BE2C (cell line): ENCODE data around the gene PRPF6.
A peak's percentile ranks its signal among the peaks of the same experiment; 100 is the strongest.

Source experiments
- DNase-seq: peaks from one replicate; pipeline ENCODE4 v3.0.0-alpha.2; 2020
- H3K27me3 ChIP-seq: fragments of 250-450 bp; sonication (Bioruptor Pico); 2 replicates; pipeline ENCODE4 v1.5.1; 2020; ENCODE audit warnings: mild to moderate bottlenecking
- H3K36me3 ChIP-seq: fragments of 250-450 bp; sonication (Bioruptor Pico); 2 replicates; pipeline ENCODE4 v1.5.1; 2020; ENCODE audit warnings: mild to moderate bottlenecking
- H3K4me1 ChIP-seq: fragments of 250-450 bp; sonication (Bioruptor Pico); 2 replicates; pipeline ENCODE4 v1.5.1; 2020
- H3K4me3 ChIP-seq: 2 replicates; pipeline ENCODE4 v1.5.1; 2011; ENCODE audit warnings: low read depth, low read length
- H3K9me3 ChIP-seq: fragments of 250-450 bp; sonication (Bioruptor Pico); 2 replicates; pipeline ENCODE4 v1.5.1; 2020
- TF ChIP-seq, protein P1 (sequence below): IDR thresholded peaks from 2 replicates; pipeline ENCODE4 v1.5.1; 2012; ENCODE audit warnings: mild to moderate bottlenecking, low read depth, low read length

Gene PRPF6

DNA sequence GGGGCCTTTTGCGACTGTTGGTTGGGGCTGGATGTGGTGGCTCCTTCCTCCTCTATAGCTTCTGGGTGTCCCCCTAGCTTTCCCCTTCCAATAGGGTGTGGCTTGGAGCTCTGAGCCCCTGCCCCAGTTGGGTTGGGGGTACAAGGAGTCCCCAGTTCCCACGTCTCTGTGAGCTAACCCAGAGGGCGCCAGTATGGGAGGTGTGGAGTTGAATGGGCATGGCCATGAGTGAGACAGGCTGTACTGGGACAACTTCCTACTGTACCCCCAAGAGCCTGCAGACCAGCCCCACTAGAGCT, 56.2 kb downstream of the PRPF6 start:
- H3K9me3 ChIP-seq, result no peaks in the 10 kb centered on the region
- H3K27me3 ChIP-seq, result peaks cover 3% of the 10 kb centered on the region; the same call in 1 of the 2 replicates
- peaks cover 36% of the 10 kb centered on the region for H3K4me1 ChIP-seq
- H3K36me3 ChIP-seq, result peaks cover 21% of the 10 kb centered on the region
- no peak for DNase-seq
- H3K4me3 ChIP-seq, result peak overlapping the region; percentile 61
- TF ChIP-seq, protein P1, sequence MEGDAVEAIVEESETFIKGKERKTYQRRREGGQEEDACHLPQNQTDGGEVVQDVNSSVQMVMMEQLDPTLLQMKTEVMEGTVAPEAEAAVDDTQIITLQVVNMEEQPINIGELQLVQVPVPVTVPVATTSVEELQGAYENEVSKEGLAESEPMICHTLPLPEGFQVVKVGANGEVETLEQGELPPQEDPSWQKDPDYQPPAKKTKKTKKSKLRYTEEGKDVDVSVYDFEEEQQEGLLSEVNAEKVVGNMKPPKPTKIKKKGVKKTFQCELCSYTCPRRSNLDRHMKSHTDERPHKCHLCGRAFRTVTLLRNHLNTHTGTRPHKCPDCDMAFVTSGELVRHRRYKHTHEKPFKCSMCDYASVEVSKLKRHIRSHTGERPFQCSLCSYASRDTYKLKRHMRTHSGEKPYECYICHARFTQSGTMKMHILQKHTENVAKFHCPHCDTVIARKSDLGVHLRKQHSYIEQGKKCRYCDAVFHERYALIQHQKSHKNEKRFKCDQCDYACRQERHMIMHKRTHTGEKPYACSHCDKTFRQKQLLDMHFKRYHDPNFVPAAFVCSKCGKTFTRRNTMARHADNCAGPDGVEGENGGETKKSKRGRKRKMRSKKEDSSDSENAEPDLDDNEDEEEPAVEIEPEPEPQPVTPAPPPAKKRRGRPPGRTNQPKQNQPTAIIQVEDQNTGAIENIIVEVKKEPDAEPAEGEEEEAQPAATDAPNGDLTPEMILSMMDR, result no peak

DNA sequence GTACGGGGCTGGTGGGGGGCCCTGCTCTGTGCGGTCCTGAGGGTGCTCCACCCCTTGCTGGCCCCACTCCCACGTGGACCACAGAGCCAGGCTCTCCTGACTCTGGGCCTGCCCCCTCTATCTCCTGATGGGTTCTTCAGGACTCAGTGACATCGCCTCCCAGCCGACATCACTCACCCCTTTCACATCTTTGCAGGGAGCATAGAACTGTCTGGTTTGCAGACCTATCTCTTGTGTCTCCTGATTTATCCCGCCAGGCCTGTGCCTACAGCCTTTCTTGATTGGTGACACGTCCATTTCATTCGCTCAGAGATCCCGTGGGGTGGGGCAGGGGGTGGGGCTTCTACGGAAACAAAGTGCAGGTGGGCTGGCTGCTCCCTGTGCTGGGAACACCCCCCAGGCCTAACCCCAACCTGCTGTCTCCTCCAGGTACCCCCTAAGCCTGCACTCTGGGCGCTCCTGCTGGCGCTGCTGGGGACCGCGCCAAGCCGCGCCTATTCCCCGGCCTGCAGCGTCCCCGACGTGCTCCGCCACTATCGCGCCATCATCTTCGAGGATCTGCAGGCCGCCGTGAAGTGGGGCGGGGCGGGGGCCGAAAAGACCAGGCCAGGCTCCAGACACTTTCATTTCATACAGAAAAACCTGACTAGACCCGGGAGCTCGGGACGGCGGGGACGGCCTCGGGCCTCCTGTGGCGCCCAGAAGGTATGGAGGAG, 56.7 kb downstream of the PRPF6 start:
- H3K27me3 ChIP-seq, result peaks cover 6% of the 10 kb centered on the region; the same call in 1 of the 2 replicates
- DNase-seq, result peak; percentile 60
- TF ChIP-seq, protein P1, result no peak
- no peaks in the 10 kb centered on the region for H3K9me3 ChIP-seq
- peak overlapping the region; percentile 61 for H3K4me3 ChIP-seq
- H3K36me3 ChIP-seq, result peaks cover 21% of the 10 kb centered on the region
- peaks cover 36% of the 10 kb centered on the region for H3K4me1 ChIP-seq

DNA sequence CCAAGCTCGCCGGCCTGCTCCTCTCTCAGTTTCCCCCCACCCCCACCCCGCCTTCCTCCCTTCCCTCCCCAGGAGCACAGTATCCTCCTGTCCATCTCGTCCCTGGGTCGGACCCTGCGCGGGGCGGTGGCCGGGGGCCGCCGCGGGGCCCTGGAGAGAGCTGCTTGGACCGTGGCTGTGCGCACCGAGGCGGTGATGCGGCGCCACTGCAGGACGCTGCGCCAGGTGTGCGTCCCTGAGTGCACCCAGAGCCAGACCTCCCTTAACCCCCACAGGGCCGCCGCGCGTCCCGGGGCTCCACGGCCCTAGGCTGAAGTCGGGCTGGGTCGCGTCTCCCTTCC, 57.3 kb downstream of the PRPF6 start:
- peak overlapping the region; percentile 61 for H3K4me3 ChIP-seq
- peaks cover 6% of the 10 kb centered on the region; the same call in 1 of the 2 replicates for H3K27me3 ChIP-seq
- H3K36me3 ChIP-seq, result peaks cover 21% of the 10 kb centered on the region
- peaks cover 36% of the 10 kb centered on the region for H3K4me1 ChIP-seq
- H3K9me3 ChIP-seq, result no peaks in the 10 kb centered on the region
- DNase-seq, result no peak
- TF ChIP-seq, protein P1, result no peak

DNA sequence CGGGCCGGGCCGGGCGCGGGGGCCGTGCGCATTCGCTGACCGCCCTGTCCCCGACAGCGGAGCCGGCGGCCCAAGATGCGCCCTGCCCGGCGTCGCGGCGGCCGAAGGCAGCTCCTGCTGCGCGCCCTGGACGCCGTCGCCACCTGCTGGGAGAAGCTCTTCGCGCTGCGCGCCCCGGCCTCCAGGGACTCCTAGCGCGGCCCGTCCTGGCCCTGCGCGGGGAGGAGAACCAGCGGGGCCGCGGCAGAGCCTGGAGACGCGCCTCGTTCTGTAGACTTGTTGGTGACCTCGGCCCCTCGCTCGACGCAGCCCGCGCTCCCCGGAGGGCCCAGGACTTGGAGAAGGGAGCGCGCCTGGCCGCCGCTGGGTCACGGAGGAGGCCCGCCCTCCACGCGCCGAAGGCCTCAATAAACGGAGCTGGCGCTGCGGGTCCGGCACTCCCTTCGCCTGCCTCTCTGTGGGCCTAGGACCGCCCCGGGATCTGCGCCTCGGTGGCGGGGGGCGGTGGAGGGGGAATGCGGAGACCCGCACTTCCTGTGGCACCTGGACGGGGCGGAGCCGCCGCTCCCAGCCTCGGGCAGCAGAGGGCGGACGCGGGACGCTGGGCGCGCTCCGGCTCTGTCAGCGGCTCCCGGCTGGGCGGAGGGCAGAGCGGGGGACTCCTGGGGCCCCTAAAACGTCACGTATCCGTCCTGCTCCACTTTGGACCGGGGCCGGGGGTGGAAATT, 57.8 kb downstream of the PRPF6 start:
- peaks cover 36% of the 10 kb centered on the region for H3K4me1 ChIP-seq
- peak; percentile 87 for DNase-seq
- TF ChIP-seq, protein P1, result peak; percentile 64

GRCh38 chr20:64039293-64040160, 58.6 kb downstream of the PRPF6 start:
- no peak for DNase-seq
- H3K9me3 ChIP-seq, result no peaks in the 10 kb centered on the region
- peaks cover 39% of the 10 kb centered on the region for H3K4me1 ChIP-seq
- TF ChIP-seq, protein P1, result no peak
- H3K36me3 ChIP-seq, result peaks cover 8% of the 10 kb centered on the region
- H3K4me3 ChIP-seq, result peak overlapping the region; percentile 61
- peaks cover 6% of the 10 kb centered on the region; the same call in 1 of the 2 replicates for H3K27me3 ChIP-seq

More for the DNA sequence above, 57.8 kb downstream of the PRPF6 start:
- H3K36me3 ChIP-seq, result peaks cover 16% of the 10 kb centered on the region
- no peaks in the 10 kb centered on the region for H3K9me3 ChIP-seq
- peak overlapping the region; percentile 61 for H3K4me3 ChIP-seq
- H3K27me3 ChIP-seq, result peaks cover 6% of the 10 kb centered on the region; the same call in 1 of the 2 replicates
